ENCODE measurements around the gene PIGQ.

Gene PIGQ

GRCh38 chr16:629185-629832 is 59.5 kb downstream of the PIGQ start:
- no peak for DNase-seq

DNA sequence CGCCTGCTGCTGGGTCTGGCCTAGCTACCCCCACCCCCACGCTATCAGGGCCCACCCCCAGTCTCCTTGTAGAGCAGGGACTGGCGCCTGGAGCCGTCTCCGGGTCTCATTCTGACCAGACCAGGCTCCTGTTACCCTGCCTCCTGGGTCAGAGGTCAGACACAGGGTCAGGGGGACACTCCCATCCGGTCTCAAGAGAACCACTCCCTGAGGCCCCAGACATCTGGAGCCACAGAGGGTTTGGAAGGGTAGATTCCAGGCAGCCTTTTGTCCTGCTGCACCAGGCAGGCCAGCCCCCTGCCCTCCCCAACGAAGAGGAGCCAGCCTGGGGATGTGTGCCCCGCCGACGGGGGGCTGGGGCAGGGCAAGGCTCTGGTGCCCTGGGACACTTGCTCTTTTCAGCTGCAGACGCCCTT is 60.1 kb downstream of the PIGQ start:
- no peak for DNase-seq

DNA sequence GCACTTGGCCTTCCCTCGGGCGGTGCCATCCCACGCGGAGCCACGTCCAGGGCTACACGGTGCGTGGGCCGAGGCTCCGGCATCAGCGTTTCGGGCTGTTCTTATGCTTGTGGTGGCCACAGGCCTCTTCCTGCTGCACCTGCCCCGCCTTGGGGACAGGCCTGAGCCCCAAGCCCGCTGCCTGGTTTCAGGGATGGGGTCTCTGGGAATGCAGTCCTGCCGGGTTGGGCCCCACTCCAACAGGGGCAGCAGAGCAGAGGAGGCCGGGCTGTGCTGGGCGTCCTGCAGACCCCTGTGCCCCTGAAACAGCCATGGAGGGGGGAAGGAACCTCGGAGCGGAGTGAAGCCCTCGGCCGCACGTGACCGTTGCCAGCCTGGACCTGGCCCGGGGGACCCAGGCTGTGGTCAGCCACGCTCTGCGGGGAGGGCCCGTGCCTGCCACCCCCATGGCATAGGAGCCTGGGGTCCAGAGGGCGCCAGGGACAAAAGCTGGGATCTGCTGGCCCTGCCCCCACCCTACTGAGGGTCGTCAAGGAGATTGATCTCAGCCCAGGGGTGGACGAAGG is 60.6 kb downstream of the PIGQ start:
- no peak for DNase-seq

DNA sequence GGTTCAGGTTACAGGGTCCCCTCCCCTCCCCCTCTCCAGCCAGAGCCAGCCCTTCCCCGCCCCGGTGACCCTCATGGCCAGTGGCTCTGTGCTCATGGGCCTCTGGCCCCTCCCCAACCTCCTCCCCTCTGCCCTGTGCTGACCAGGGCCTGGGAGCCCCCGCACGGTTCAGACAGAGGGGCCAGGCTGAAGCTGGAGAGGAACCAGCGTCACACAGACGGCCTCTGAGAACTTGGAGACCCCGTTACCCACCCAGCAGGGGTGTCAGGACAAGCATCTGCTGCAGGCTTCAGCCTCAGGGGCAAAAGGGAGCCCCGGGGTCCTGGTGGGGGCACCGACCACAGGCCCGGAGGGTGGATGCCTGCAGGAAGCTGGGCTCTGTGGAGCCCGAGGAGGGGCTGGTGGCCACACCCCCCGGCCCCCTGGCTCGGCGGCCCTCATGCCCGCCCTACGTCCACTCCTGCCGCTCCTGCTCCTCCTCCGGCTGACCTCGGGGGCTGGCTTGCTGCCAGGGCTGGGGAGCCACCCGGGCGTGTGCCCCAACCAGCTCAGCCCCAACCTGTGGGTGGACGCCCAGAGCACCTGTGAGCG is 61.1 kb downstream of the PIGQ start, which contains the start of gene WFIKKN1:
Gene WFIKKN1 (plus strand): TSS at position 171 of the 591 bp plus-strand sequence. CDS start 269 bp downstream, at position 440.
- no peak for DNase-seq

DNA sequence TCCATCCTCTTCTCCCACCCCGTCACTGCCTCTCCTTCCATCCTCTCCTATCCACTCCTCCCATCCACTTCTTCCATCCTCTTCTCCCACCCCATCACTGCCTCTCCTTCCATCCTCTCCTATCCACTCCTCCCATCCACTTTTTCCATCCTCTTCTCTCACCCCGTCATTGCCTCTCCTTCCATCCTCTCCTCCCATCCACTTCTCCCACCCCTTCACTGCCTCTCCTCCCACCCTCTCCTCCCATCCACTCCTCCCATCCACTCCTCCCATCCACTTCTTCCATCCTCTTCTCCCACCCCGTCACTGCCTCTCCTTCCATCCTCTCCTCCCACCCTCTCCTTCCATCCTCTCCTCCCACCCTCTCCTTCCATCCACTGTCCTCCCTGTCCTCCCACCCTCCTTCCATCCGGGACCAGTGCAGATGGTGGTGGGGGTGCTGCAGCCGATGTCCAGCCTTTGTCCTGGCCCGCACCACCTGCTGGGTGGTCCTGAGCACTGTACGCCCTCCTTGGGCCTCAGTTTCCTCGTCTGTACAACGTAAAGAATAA is 62.1 kb downstream of the PIGQ start:
- DNase-seq: no peak

DNA sequence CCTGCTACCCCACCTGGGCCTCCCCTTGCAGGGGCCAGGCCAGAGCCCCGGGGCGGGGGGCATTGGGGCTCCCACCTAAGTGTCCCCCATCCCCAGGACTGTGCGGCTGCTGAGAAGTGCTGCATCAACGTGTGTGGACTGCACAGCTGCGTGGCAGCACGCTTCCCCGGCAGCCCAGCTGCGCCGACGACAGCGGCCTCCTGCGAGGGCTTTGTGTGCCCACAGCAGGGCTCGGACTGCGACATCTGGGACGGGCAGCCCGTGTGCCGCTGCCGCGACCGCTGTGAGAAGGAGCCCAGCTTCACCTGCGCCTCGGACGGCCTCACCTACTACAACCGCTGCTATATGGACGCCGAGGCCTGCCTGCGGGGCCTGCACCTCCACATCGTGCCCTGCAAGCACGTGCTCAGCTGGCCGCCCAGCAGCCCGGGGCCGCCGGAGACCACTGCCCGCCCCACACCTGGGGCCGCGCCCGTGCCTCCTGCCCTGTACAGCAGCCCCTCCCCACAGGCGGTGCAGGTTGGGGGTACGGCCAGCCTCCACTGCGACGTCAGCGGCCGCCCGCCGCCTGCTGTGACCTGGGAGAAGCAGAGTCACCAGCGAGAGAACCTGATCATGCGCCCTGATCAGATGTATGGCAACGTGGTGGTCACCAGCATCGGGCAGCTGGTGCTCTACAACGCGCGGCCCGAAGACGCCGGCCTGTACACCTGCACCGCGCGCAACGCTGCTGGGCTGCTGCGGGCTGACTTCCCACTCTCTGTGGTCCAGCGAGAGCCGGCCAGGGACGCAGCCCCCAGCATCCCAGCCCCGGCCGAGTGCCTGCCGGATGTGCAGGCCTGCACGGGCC is 62.9 kb downstream of the PIGQ start:
- no peak for DNase-seq

DNA sequence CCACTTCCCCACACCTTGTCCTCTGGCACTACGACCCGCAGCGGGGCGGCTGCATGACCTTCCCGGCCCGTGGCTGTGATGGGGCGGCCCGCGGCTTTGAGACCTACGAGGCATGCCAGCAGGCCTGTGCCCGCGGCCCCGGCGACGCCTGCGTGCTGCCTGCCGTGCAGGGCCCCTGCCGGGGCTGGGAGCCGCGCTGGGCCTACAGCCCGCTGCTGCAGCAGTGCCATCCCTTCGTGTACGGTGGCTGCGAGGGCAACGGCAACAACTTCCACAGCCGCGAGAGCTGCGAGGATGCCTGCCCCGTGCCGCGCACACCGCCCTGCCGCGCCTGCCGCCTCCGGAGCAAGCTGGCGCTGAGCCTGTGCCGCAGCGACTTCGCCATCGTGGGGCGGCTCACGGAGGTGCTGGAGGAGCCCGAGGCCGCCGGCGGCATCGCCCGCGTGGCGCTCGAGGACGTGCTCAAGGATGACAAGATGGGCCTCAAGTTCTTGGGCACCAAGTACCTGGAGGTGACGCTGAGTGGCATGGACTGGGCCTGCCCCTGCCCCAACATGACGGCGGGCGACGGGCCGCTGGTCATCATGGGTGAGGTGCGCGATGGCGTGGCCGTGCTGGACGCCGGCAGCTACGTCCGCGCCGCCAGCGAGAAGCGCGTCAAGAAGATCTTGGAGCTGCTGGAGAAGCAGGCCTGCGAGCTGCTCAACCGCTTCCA is 63.7 kb downstream of the PIGQ start:
- DNase-seq: no peak

Measured in fibroblast of skin of abdomen (primary cell).